KBM-7 (cell line): ENCODE data around the gene FXYD3.
"Not testable (repeated sequence)": the region's sequence is repeated elsewhere in the genome, so short reads cannot be mapped to it uniquely, and the experiment has no call there.

Source experiments
- DNase-seq: peaks from one replicate; pipeline ENCODE4 v3.0.0-alpha.2; 2015
- in situ Hi-C: fragments of 300-500 bp; cut with MboI; formaldehyde crosslinking; loops from 2 replicates; pipeline ENCODE4 v1.14.3; 2020; ENCODE audit warnings: low sequenced_read_pairs, low pct_unique_long_range_greater_than_20kb, mixed read lengths

The FXYD3 gene

DNA sequence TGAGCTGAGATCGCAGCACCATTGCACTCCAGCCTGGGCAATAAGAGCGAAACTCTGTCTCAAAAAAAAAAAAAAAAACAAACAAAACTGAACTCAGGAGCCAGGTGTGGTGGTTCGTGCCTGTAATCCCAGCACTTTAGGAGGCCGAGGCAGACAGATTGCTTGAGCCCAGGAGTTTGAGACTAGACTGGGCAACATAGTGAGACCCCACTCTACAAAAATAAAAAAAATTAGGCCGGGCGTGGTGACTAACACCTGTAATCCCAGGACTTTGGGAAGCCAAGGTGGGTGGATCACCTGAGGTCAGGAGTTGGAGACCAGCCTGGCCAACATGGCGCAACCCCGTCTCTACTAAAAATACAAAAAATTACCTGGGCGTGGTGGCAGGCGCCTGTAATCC, 13.7 kb upstream of the FXYD3 start:
- DNase-seq, in situ Hi-C loops: not testable (repeated sequence)

DNA sequence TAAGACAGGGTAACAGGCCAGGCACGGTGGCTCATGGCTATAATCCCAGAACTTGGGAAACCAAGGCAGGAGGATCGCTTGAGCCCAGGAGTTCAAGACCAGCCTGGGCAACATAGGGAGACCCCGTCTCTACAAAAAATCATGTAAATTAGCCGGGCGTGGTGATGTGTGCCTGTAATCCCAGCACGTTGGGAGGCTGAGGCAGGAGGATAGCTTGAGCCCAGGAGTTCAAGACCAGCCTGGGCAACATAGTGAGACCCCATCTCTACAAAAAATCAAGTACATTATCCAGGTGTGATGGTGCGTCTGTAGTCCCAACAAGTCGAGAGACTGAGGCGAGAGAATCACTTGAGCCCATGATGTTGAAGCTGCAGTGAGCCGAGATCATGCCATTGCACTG, 12.0 kb upstream of the FXYD3 start:
- in situ Hi-C loops, DNase-seq: not testable (repeated sequence)

DNA sequence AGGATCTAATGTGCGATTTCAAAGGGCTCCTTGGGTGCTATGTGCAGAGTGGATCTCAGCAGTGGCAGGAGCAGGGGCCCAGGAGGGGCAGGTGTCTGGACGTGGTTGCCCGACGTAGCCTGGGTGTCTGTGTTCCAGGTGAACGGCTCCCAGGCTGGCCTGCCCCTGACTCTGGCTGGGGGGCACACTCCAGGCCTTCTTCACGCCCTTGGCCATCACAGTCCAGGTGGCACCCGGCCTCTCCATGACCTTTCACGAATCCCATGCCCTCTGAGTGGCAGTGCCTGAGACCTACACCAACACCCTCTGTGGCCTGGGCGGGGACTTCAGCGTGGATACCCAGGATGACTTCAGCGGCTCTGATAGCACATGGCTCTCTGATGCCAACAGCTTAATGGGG, 11.3 kb upstream of the FXYD3 start:
- no peak for DNase-seq
- in situ Hi-C loops = no loop called here

DNA sequence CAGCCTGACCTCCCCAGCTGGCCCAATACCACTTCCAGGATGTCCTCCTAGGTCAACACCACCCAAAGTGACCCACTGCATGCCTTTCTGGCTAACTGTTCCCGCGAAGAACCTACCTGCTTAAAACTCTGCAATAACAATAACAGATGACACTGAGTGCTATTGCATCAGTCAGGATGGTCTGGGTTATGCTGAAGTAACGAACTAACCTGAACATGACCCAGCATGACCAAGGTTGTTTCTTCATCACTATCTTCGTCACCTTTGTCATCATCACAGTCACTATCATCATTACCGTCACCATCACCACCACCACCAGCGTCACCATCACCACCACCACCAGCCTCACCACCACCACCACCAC, 10.6 kb upstream of the FXYD3 start:
- in situ Hi-C loops = no loop called here
- DNase-seq = no peak

DNA sequence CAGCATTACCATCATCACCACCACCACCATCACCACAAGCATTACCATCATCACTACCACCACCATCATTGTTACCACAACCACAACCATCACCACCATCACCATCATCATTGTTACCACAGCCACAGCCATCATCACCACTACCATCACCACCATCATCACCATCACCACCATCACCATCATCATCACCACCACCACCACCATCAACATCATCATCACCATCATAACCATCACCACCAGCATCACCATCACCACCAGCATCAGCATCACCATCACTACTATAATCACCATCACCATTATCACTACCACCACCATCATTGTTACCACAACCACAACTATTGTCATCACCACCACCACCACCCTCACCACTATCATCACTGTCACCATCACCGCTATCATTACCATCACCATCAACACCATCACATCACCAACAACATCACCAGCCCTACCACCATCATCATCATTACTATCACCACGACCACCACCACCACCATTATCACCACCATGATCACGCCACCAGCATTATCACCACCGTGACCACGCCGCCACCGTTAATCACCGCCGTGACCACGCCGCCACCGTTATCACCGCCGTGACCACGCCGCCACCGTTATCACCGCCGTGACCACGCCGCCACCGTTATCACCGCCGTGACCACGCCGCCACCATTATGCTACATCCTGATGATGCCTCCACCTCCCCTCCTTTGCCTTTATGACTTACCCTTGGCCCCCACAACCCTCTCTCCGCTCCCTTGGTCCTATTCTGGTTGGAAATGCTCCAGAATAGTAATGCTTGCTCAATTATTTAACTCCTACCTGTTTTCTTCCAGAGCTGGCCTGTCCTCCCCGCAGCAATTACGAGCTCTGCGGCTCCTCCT, 10.0 kb upstream of the FXYD3 start:
- DNase-seq = no peak
- in situ Hi-C loops = no loop called here

DNA sequence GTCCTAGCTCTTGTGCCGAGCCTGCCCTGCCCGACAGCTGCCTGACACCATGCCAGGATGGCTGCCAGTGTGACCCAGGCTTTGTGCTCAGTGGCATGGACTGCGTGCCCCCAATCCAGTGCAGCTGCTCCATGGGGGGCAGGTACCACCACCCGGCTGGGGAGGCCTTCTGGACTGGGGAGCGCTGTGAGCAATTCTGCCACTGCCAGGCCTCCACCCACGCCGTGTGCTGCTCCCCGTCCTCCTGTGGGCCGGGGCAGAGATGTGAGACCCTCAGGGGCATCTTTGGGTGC, 9.4 kb upstream of the FXYD3 start:
- no peak for DNase-seq
- in situ Hi-C loops = no loop called here

DNA sequence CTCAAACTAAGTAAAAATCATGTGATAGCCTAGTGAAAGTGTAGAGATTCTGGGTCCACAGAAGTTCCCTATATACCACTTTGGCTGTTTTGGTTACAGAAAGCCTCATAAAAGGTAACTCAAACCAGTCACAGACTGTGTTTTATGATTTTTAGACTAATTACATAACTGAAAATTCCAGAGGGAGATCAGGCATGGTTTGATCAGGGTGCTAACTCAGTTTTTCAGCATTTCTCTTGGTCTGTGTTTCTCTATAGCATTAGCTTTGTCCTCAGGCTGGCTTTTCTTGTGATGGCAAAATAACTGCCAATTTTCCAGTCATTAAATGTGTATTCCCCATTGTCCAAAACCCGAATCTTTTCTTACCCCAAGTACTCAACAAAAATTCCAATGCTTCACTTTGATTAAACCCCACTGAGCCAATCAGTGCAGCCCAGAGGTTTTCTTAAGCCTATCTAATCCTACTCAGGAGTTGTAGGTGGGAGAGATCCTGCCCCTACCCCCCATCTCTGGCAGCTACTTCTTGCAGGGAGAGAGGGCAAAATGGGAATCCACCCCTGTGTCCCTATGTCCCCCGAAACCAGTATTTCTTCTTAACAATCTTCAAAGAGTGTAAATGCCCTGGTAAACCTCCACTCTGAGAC, 8.6 kb upstream of the FXYD3 start:
- no peak for DNase-seq
- in situ Hi-C loops = no loop called here

DNA sequence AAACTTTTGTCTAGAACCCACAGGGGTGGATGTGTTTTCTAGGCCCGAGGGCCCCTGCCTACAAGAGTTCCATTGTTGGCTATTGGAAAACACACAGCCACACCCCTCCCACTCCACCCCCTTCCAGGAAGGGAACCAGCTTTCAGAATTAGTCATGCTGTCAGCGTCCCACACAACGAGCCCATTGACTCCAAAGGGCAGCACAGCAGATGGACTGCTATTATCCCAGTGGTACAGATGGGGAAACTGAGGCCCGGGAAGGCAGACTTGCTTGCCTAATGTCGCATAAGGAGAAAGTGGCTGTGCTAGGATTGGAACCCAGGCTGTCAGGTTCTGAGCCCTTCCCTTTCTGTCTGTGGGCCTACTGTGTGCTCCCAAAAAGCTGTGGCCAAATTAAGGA, 8.1 kb upstream of the FXYD3 start:
- no peak for DNase-seq
- in situ Hi-C loops = no loop called here

DNA sequence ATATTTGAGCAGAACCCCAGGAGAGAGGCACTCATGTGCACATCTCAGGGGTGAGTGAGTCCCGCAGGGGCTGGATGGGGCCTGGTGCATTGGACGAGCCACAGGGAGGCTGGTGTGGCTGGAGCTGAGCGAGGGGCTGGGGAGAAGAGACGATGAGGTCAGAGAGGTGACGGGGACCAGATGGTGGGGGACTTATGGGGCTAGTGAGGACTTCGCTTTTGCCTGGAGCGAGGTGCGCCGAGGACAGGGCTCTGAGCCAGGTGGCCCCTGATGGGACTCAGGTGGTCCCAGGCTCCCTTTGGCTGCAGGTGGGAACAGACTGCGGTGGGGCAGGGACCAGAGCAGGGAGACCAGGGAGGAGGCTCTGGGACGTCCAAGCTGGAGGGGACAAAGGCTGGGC, 6.9 kb upstream of the FXYD3 start:
- no peak for DNase-seq
- in situ Hi-C loops = no loop called here

DNA sequence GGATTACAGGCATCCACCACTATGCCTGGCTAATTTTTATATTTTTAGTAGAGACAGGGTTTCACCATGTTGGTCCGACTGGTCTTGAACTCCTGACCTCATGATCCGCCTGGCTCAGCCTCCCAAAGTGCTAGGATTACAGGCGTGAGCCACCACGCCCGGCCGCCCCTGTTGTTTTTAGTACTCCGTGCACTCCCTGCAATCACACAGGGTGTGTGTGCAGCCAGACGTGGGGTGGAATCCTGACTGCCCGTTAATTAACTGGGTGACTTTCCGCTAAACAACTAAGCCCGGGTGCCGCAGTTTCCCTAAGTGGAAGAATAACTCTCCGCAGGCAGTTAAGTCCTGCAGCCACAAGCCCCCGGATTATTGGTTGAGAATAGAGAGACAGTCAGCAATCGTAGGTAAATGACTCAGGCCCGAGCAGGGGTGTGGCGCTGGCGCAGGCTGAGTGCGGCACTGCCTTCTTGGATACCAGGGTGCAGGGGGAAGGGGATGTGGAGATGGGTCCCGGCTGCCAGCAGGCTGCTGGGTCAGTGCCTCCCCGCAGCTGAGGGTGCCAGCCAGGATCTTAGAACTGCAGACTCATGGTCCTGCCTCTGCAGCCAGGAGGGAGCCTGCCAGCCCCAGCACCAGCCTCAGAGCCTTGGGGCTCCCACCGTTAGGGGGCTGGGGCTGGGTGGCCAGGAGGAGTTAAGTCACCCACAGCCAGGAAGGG, 6.1 kb upstream of the FXYD3 start:
- in situ Hi-C loops = no loop called here
- DNase-seq = no peak

DNA sequence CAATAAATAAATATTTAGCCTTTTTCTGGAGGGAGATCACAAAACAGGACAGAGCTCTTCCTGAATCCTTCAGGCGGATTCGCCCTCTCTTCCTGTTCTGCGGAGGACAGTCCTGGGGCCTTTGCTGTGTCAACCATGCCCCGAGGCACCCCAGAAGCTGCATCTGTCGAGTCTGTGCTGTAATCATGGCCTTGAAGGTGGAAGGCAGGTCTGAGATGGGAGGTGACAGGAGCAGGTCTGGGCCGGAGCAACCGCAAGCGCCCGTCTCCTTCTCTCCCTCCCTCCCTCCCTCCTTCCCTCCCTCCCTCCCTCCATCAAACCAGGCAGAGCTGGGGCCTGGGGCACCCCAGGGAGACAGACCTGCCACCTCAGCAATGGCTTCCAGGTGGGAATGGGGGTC, 4.6 kb upstream of the FXYD3 start:
- in situ Hi-C loops = no loop called here
- DNase-seq = no peak

DNA sequence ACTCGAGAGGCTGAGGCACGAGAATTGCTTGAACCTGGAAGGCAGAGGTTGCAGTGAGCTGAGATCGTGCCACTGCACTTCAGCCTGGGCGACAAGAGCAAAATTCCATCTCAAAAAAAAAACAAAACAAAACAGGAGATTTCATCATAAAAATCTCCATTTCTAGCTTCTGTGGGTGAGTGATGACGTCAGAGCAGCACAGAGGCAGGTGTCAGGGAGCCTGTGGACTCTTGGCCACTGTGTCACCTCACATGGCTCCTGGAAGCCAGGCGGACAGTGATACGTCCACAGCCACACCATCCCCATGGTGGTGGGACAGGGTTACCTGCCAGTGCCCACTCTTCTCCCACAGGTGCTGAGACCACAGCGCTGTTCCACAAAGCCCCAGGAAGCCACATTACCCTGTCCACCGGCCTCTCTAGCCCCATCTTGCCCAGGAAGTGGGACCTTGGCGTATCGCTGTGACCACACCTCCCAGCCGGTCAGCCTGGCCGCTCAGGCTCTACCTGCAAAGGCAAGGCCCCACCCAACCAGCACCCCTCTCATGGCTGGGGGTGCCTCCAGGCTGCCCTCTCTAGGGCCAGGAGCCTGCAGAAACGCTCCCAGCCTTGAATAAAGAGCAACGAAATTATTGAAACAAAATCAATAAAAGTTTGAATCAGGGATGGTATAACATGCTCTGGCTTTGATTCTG, 2.5 kb upstream of the FXYD3 start:
- in situ Hi-C loops = no loop called here
- no peak for DNase-seq

DNA sequence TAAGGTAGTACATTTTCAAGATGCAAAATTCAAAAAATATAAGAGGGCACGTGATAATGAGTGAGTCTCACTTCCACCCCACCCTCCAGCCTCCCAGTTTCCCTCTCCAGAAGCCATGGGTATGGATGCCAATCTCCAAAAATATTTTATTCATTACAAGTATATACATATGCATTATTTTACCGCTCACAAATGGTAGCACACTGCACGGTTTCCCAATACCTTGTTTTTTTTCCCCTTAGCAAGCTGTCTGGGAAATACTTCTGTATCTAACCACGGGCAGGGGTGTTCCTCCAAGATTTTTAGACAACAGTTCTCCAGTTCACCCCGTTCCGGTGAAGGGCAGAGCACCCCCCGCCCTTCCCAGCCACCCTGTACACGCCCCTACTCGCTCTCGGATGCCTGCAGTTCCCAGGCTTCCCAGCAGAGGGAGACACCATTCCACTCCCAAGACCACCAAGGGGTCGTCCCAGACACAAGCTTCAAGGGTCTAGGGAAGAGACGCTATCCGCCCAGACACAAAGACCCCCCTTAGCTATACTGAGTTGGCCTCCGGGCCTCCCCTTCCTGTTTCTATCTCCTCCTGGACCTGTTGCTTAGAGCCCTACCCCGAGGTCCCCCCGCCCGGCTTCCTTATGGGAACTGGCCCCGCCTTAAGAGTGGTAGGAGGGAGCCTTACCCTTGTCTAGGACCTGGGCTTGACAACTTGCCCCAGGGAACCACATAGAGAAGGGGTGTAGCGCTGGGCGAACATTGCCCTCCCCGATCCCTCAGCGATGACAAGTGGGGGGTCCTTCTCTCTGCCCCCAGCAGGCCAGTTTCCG, 1.1 kb upstream of the FXYD3 start:
- DNase-seq = peak; percentile 71
- in situ Hi-C loops = no loop called here

DNA sequence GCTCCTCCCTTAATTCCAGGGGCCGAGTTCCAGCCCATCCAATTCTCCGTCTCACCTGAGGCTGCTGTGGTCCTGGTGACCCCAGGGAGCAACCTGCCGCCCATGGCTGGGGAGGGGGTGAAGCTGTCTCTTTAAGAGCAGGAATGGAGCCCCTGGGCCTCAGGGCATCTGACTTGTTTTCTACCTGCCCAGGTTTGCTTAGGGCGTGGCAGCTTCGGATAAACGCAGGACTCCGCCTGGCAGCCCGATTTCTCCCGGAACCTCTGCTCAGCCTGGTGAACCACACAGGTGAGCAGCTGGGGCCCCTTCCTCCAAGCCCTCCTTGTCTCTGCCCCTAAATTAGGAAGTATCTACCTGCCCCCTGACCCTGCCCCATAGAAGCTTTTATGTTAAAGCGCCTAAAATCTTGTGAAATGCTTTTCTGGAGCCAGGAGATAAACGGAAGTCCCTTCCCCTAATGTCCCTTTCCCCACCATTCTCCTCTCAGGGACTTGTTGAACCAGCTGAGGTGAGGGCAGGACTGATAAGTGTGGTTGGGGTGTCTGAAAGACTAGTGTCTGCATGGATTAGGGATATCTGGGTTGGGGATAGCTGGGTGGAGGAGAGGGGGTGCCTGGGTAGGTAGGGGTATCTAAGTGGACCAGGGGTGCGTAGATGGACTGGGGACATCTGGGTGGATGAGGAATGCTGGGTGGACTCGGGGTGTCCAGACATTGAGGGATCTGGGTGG, 614 bp downstream of the FXYD3 start:
- no peak for DNase-seq
- in situ Hi-C loops = no loop called here

DNA sequence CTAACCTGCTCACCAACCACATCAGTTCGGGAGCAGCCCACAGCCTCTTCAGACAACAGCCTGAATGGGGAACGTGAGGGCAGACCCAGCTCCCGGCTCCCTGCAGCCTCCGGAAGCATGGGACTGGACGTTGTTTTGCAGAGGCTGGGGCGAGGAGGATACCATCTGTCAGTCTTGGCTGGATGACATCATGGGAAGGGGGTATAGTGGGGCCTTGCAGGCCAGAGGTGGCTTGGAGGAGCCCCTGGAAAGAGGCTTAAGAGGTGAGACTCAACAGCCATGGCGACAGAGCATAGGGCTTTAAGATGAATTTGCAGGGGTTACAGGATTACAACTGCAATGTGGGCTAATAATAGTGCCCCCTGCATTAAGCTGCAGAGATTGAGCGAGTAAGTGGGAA, 1.5 kb downstream of the FXYD3 start:
- DNase-seq = no peak
- in situ Hi-C loops = no loop called here

DNA sequence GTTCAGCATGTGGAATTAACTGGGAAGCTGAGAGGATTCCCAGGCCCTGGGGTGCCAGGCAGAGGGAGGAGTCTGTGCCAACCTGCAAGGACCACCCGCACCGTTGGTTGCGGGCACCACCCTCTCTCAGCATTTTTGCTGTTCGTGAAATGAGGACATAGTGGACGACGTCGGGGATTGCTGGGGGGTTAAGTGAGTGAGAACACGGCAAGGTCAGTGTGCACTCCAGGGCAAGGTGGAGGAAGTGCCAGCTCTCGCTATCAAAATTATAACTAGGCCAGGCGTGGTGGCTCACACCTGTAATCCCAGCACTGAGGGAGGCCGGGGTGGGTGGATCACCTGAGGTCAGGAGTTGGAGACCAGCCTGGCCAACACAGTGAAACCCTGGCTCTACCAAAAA, 2.2 kb downstream of the FXYD3 start:
- in situ Hi-C loops = no loop called here
- DNase-seq = no peak

DNA sequence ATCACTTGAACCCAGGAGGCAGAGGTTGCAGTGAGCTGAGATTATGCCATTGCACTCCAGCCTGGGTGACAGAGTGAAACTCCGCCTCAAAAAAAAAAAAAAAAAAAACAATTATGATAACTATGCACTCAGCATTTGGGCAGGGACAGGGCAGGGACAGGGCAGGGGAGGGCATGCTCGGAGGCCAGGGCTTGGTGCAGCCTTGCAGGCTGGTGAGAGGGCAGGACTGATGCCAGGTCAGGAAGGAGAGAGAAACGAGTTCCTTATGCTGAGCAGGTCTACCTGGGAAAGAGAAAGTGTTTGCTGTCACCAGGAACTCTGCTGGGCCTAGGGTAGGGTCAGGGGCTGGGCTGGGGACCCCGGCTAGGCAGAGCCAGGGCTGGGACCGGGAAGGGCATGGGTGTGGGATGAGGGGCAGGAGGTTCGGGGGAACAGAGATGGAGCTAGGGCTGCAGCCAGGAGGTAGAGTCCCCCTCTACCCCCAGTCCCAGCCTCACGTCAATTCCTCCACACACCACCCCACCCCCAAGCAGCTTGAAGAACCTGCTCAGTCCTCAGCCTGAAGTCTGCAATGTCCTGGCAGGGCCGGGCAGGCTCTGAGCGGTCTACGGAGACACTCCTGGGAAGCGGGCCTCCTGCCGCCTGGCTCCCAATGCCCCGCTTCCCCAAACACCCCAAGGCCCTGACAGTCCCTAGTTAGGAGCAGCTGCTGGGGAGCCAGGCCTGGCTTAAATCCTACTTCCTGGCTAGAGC, 2.8 kb downstream of the FXYD3 start:
- in situ Hi-C loops = no loop called here
- no peak for DNase-seq

DNA sequence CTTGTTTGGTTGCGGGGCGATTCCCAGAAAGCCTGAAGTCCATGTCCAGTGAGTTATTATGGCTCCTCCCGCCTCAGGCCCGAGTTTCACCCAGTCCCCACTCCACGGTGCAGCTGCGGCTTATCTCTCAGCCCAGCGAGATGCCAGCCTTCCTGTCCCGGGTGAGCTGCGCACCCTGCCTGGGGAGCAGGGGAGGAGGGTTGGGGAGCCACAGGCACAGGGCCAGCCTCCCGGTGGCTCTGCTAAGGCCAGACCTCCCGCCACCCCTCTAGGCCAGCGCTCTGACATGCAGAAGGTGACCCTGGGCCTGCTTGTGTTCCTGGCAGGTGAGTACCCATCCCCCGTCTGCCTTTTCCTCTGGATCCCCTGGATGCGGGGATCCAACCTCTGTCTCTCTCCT, 3.5 kb downstream of the FXYD3 start:
- in situ Hi-C loops = no loop called here
- no peak for DNase-seq
